Suppressor macrophage treated with lipopolysaccharide for 4 hours (primary cell): ENCODE results near the gene CHN1.

Experiments
- DNase-seq: peaks from one replicate; pipeline ENCODE4 v3.0.0-alpha.2; 2020

The CHN1 gene

GRCh38 chr2:174780191-174780840, 224.9 kb downstream of the CHN1 start:
- DNase-seq: no peak

DNA sequence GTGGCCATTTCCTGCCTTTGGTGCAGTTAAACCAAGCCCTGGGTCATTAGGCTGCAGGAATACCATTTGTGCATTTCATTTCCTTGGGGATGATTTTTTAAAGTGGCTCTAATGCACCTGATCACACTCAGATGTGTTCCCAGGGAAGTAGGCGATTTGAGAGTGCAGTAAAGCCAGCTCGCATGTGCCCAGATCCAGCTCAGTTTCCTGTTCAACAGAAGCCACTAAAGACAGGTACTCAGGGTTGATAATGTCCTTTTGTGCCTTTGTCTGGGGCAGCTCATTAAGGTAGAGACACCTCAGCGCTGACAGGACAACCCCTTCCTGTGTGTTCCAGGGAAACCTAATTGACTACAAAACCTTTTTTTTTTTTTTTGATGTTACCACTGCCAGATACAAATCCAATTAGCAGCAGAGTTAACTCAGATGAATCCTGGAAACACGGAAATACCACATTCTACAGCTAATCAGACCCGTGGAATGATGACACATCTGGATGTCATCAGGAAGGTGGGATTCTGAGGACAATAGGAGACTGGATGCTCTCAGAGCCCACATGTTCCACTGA, 225.7 kb downstream of the CHN1 start:
- DNase-seq: no peak

- peak; percentile 94 for DNase-seq
Measured at GRCh38 chr2:174778085-174778981, 226.8 kb downstream of the CHN1 start.

GRCh38 chr2:174777347-174778084, 227.7 kb downstream of the CHN1 start:
- no peak for DNase-seq

GRCh38 chr2:174776675-174777074, 228.5 kb downstream of the CHN1 start:
- DNase-seq: no peak

- no peak for DNase-seq
Measured at GRCh38 chr2:174776223-174776622, 229.0 kb downstream of the CHN1 start.

DNA sequence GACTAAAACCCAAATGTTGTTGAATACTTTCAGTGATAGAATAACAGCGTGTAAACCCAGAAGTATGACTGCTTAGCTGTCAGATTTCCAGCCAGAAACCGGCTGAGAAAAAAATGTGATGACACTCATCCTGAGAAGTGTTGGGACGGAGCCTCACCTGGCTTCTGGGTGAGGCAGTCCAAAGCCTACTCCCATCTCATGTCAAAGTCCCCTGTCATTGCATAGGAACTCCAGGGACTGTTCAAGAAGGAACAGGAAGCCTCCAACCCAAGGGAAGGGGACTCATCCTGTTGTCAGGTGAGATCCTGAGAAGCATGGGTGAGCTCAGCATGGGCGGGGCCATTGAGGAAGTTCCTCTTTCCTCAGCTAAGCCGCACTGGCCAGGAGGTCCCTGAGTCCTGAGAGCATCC, 229.6 kb downstream of the CHN1 start:
- no peak for DNase-seq

- no peak for DNase-seq
Measured at GRCh38 chr2:174774886-174775285, 230.3 kb downstream of the CHN1 start.

DNA sequence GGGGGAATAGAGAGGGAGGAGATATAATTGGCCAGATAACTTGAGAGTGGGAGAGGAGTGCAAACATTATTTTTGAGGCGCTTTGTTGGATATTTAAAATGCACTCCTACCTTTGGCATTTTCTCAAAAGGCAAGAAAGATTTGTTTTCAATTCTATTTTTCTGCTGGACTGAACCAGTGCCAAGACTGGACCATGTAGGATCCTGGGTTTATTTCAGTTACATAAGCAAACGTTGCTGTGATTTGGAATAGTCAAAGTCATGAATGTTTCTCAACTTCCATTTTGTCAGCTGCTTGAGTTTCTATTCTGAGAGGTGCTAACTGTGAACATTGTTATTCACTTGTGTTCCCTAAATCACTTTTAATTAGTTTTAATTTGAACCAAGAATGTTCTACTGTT, 232.0 kb downstream of the CHN1 start:
- DNase-seq: peak; percentile 41

DNA sequence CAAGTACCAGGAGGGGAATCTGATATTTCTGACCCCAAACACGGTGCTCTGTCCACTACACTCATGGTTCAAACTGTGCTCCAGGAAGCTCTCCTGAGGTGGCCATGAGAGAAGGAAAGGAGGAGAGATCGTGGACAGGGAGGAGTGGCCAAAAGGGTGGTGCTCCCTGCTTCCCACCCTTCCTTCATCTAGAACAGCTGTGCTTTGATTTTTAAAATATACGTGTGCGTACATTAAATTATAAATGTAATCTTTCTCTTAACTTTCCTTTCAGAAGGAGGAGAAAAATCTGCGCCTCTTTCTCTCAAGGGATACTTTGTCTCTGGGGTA, 232.7 kb downstream of the CHN1 start:
- DNase-seq: no peak

GRCh38 chr2:174771631-174772471, 233.3 kb downstream of the CHN1 start:
- peak; percentile 74 for DNase-seq

GRCh38 chr2:174771136-174771535, 234.0 kb downstream of the CHN1 start:
- no peak for DNase-seq

- no peak for DNase-seq
Measured at GRCh38 chr2:174768557-174768956, 236.6 kb downstream of the CHN1 start.

DNA sequence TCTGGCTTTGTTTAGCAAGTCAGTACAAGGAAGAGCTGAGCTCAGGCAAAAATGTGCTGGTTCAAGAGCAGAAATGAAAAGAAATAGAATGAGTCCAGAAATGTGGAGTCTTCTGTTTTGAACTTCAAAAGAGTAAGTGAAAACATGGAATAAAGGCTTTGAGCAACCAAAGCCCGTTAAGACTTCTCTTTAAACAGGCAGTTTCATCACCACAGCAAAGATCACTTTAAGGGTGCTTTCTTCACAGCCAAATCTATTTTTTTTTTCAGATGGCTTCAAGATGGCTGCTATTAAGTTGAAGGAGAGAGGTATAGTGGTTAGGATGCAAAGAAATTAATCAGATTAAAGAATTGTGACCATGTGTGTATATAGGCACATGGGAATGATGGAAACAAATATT, 238.9 kb downstream of the CHN1 start:
- peak; percentile 54 for DNase-seq

DNA sequence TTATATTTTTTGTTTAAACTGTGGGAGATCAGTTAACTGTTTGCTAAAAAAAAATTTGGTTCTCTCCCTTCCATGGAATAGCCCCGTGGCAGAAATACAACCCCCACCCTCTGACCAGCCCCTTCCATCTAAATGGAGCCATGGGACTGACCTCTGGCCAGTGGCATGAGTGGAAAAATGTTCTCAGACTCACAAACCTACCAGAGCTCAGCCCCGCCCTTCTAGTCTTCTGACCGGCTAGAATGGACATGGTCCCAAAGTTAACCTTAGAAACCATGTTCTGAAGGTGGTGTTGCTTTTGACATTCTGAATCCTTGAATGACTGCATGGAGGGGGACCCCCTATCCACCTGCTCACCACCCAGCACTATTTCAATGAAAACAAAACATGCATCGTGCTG, 239.6 kb downstream of the CHN1 start:
- no peak for DNase-seq

GRCh38 chr2:174764280-174765255, 240.6 kb downstream of the CHN1 start, which contains the start of gene CHRNA1:
CHRNA1 (minus strand) TSS chr2:174764472; CDS start chr2:174764394, 78 bp downstream.
- peak; percentile 81 for DNase-seq

GRCh38 chr2:174763780-174764179, 241.4 kb downstream of the CHN1 start:
- DNase-seq: no peak

DNA sequence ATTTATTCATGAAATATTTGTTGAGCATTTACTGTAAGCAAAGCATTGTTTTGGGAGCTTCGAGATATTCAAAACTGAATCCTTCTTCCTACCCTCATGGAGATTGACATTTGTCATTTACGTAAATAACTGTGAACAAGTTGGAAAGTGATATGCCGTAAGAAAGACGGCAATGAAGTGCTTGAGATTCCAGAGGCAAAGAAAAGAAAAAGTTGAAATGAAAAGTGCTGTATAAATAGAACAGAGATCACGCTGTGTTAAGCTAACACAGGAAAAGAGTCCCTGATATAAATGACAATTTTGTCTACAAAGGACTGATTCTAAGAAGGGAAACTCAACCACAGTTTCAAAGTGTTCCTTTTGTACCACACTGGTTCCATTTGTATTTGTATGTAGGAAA, 242.7 kb downstream of the CHN1 start:
- DNase-seq: no peak

GRCh38 chr2:174761837-174762236, 243.3 kb downstream of the CHN1 start:
- DNase-seq: no peak

DNA sequence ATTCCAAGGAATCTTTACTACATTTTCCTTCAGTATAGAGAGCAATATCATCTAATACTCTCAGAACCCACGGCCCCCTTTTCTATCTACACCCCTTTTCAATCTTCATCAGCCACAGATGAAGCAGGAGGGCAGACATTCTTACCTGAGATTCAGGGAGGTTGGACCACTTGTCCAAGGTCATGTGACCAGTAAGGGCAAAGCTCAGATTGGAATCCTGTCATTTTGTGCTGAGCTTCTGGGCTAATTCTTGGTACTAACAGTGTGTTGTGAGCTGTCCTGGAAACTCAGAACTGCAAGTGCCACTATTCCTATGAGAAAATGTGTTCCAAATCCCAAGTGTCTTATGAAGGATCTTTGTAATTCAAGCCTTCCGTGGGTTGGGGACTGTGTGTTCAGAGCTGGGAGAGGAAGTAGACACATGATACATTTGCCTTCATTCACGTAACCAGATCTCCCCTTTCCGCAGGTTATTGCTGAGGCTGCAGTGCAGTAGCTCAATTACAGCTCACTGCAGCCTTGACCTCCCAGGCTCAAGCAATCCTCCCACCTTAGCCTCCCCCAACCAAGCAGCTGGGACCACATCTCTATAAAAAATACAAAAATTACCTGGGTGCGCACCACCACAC, 244.2 kb downstream of the CHN1 start:
- DNase-seq: no peak
